ENCODE results near the gene UBE2O. TPM values are rescaled to one million over a fixed set of nuclear protein-coding genes. Genes with fewer than 3 reads are reported as not detected.

The UBE2O gene
- total and polyA plus RNA-seq, 9 donors = 8.3 to 37.2 (median 27.9) TPM

- intact Hi-C loops (cut with DNase I) = no loop called here
Measured at GRCh38 chr17:76474238-76474637, 21.3 kb upstream of the UBE2O start.

DNA sequence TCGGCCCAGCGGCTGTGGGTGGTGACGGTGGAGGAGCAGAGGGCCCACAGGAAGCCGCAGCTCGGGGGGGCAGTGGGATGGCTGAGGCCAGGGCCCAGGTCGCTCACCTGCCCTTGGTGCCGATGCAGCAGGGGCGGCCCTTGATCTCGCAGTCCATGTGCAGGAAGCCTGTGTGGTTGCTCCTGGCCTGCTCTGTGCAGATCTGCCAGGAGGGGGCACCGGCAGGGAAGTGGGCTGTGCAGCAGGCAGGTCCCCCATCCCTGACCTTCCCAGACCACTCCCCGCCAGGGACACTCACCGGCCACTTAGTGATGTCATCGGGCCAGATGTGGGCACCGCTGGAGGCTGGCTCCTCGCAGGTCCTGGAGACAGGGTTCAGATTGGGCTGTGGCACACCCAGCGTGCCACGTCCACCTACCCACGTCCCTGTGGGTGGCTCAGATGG lies 20.6 kb upstream of the UBE2O start:
- DNase-seq = no peak
- TF ChIP-seq, protein P1, sequence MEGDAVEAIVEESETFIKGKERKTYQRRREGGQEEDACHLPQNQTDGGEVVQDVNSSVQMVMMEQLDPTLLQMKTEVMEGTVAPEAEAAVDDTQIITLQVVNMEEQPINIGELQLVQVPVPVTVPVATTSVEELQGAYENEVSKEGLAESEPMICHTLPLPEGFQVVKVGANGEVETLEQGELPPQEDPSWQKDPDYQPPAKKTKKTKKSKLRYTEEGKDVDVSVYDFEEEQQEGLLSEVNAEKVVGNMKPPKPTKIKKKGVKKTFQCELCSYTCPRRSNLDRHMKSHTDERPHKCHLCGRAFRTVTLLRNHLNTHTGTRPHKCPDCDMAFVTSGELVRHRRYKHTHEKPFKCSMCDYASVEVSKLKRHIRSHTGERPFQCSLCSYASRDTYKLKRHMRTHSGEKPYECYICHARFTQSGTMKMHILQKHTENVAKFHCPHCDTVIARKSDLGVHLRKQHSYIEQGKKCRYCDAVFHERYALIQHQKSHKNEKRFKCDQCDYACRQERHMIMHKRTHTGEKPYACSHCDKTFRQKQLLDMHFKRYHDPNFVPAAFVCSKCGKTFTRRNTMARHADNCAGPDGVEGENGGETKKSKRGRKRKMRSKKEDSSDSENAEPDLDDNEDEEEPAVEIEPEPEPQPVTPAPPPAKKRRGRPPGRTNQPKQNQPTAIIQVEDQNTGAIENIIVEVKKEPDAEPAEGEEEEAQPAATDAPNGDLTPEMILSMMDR (IDR thresholded peaks at IDR 0.05) = no peak
- TF ChIP-seq EP300 (IDR thresholded peaks at IDR 0.05) (no peak), POLR2A (IDR thresholded peaks at IDR 0.05) (no peak)
- 83 to 88% (median 85%) methylated on average over 13 to 18 of the region's 18 CpGs for WGBS, 3 donors
- Histone ChIP-seq H3K27me3 (no peaks in the 10 kb centered on the region), H3K27ac (no peak overlapping the region), H3K36me3 (no peaks in the 10 kb centered on the region), H3K4me3 (no peak overlapping the region), H3K4me1 (ENCODE audit: insufficient read depth) (no peaks in the 10 kb centered on the region), H3K9me3 (no peaks in the 10 kb centered on the region)
- intact Hi-C loops (cut with DNase I) = no loop called here

More at GRCh38 chr17:76474238-76474637, 21.3 kb upstream of the UBE2O start:
- H3K4me3 ChIP-seq = no peak overlapping the region
- no peak for DNase-seq
- H3K4me1 ChIP-seq (ENCODE audit: insufficient read depth) = no peaks in the 10 kb centered on the region
- TF ChIP-seq EP300 (IDR thresholded peaks at IDR 0.05) = no peak
- no peak for TF ChIP-seq POLR2A (IDR thresholded peaks at IDR 0.05)
- TF ChIP-seq, protein P1 (IDR thresholded peaks at IDR 0.05) = no peak
- H3K27me3 ChIP-seq = no peaks in the 10 kb centered on the region
- no peaks in the 10 kb centered on the region for H3K36me3 ChIP-seq
- H3K9me3 ChIP-seq = no peaks in the 10 kb centered on the region
- 90 to 93% (median 92%) methylated on average over 14 of the region's 14 CpGs for WGBS, 3 donors
- no peak overlapping the region for H3K27ac ChIP-seq

DNA sequence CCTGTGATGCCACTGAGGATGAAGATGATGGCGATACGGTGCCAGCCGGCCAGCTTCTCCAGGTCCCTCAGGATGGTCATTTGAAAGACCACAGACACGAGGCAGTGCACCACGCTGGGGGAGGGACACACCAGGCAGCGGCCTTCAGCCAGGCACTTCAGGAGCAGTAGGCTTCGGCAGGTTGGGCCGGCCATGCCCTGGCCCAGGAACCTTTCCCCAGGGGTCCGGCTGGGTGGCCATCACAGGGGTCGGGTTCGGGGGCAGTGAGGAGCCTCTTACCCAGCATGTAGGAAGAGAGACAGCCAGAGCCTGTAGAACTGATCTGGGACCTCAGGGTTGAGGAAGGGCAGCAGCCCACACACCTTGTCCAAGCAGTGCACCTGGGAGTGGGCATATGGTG lies 19.8 kb upstream of the UBE2O start:
- H3K36me3 ChIP-seq = no peaks in the 10 kb centered on the region
- no peaks in the 10 kb centered on the region for H3K27me3 ChIP-seq
- DNase-seq = no peak
- 90 to 96% (median 93%) methylated on average over 7 to 11 of the region's 11 CpGs for WGBS, 3 donors
- no peak overlapping the region for H3K4me3 ChIP-seq
- no peaks in the 10 kb centered on the region for H3K4me1 ChIP-seq (ENCODE audit: insufficient read depth)
- TF ChIP-seq, protein P1 (IDR thresholded peaks at IDR 0.05) = no peak
- TF ChIP-seq POLR2A (IDR thresholded peaks at IDR 0.05) (no peak), EP300 (IDR thresholded peaks at IDR 0.05) (no peak)
- H3K27ac ChIP-seq = no peak overlapping the region
- intact Hi-C loops (cut with DNase I) = no loop called here
- no peaks in the 10 kb centered on the region for H3K9me3 ChIP-seq

GRCh38 chr17:76472258-76472645 lies 19.3 kb upstream of the UBE2O start:
- Histone ChIP-seq H3K27ac (no peak overlapping the region), H3K36me3 (no peaks in the 10 kb centered on the region), H3K27me3 (no peaks in the 10 kb centered on the region), H3K4me3 (no peak overlapping the region), H3K4me1 (ENCODE audit: insufficient read depth) (no peaks in the 10 kb centered on the region), H3K9me3 (no peaks in the 10 kb centered on the region)
- intact Hi-C loops (cut with DNase I) = no loop called here
- WGBS, 3 donors = 86 to 88% (median 87%) methylated on average over 15 of the region's 15 CpGs
- DNase-seq = no peak
- TF ChIP-seq POLR2A (IDR thresholded peaks at IDR 0.05) (no peak), EP300 (IDR thresholded peaks at IDR 0.05) (no peak)
- TF ChIP-seq, protein P1 (IDR thresholded peaks at IDR 0.05) = no peak

Data from ovary (tissue), 9 donors.